ENCODE measurements around the gene TGFBR2. TPM values are rescaled to one million over a fixed set of nuclear protein-coding genes. Genes with fewer than 3 reads are reported as not detected.

Gene TGFBR2
- total RNA-seq, 1 experiment from 2014 or later, result 22.5 TPM

- TF ChIP-seq CTCF (IDR thresholded peaks at IDR 0.05 in 2 of 3, conservative IDR thresholded peaks at IDR 0.05 in 1 of 3; ENCODE audit: borderline replicate concordance in 1 of 3, insufficient read depth in 1 of 3, low read depth in 2 of 3, low read length in 2 of 3) (no peak), SP1 (IDR thresholded peaks at IDR 0.05; ENCODE audit: low read depth) (no peak), ZFX (IDR thresholded peaks at IDR 0.05) (no peak), ELF1 (IDR thresholded peaks at IDR 0.05; ENCODE audit: borderline replicate concordance, low read depth) (no peak), EZH2 (IDR thresholded peaks at IDR 0.05) (no peak), EZH2phosphoT487 (IDR thresholded peaks at IDR 0.05; ENCODE audit: borderline replicate concordance) (no peak), REST (IDR thresholded peaks at IDR 0.05; ENCODE audit: low read depth) (no peak), SIN3A (IDR thresholded peaks at IDR 0.05; ENCODE audit: low read depth) (no peak), SRF (IDR thresholded peaks at IDR 0.05; ENCODE audit: low read depth) (no peak), CBX3 (IDR thresholded peaks at IDR 0.05; ENCODE audit: low read depth) (no peak), ZNF274 (IDR thresholded peaks at IDR 0.05; ENCODE audit: low read depth, low read length) (no peak), POLR2A (IDR thresholded peaks at IDR 0.05; ENCODE audit: borderline replicate concordance, extremely low read depth, insufficient read depth, insufficient read length) (no peak), JUND (IDR thresholded peaks at IDR 0.05) (no peak), POLR2AphosphoS5 (IDR thresholded peaks at IDR 0.05; ENCODE audit: low read depth, low read length) (no peak), EGR1 (IDR thresholded peaks at IDR 0.05; ENCODE audit: low read depth) (no peak), CEBPB (IDR thresholded peaks at IDR 0.05; ENCODE audit: low read depth) (no peak)
- no peaks in the 10 kb centered on the region for H3K9me2 ChIP-seq (ENCODE audit: insufficient read depth)
- ChIA-PET RAD21 (ENCODE audit: low non-redundant PET in 1 of 2, low total read pairs in 2 of 2, uncharacterized antibody in 2 of 2, unreplicated experiment in 2 of 2) (no interaction called here), POLR2A (no interaction called here), CTCF (no interaction called here)
- no peak for DNase-seq (ENCODE audit: low read depth, low spot score)
- no peak overlapping the region for H3K27ac ChIP-seq (ENCODE audit: low read depth, low read length)
- BruUV-seq (replicated peaks), result no TSS peak
- peaks cover 24% of the 10 kb centered on the region; the same call in 1 of the 2 replicates for H4K20me1 ChIP-seq (ENCODE audit: insufficient read depth)
- H3K9me3 ChIP-seq (ENCODE audit: control insufficient read depth in 1 of 2, insufficient read depth in 1 of 2, low read depth in 1 of 2, low read length in 2 of 2), result no peaks in the 10 kb centered on the region
- H3K4me2 ChIP-seq (ENCODE audit: low read length), result no peak overlapping the region
- H3K4me3 ChIP-seq (replicated peaks in 1 of 2; ENCODE audit: low read depth in 1 of 2, low read length in 2 of 2), result no peak overlapping the region
- ATAC-seq, result no peak
- H3K27me3 ChIP-seq (ENCODE audit: insufficient read depth, low read length), result no peaks in the 10 kb centered on the region
- H3K4me1 ChIP-seq (ENCODE audit: control insufficient read depth in 1 of 2, insufficient read depth in 2 of 2, low read length in 2 of 2), result peaks cover 4 to 6% of the 10 kb centered on the region in 2 experiments; a peak in 2 of 4 replicates
- intact Hi-C loops (cut with micrococcal nuclease), result no loop called here
- H3K36me3 ChIP-seq (ENCODE audit: control insufficient read depth in 1 of 2, insufficient read depth in 2 of 2, low read length in 2 of 2), result peaks cover 56 to 84% of the 10 kb centered on the region in 2 experiments
- H3K79me2 ChIP-seq (ENCODE audit: insufficient read depth, low read length), result peaks cover 97% of the 10 kb centered on the region
- no peak overlapping the region for H2AFZ ChIP-seq (ENCODE audit: low read depth, low read length, poor library complexity, severe bottlenecking)
- H3K9ac ChIP-seq (ENCODE audit: low read length), result no peak overlapping the region
Observed at GRCh38 chr3:30673425-30674341, 67.3 kb downstream of the TGFBR2 start.
